ENCODE measurements around the gene APOL5.

The APOL5 gene

GRCh38 chr22:35743326-35743860 is 25.7 kb downstream of the APOL5 start:
- TF ChIP-seq, protein P1, sequence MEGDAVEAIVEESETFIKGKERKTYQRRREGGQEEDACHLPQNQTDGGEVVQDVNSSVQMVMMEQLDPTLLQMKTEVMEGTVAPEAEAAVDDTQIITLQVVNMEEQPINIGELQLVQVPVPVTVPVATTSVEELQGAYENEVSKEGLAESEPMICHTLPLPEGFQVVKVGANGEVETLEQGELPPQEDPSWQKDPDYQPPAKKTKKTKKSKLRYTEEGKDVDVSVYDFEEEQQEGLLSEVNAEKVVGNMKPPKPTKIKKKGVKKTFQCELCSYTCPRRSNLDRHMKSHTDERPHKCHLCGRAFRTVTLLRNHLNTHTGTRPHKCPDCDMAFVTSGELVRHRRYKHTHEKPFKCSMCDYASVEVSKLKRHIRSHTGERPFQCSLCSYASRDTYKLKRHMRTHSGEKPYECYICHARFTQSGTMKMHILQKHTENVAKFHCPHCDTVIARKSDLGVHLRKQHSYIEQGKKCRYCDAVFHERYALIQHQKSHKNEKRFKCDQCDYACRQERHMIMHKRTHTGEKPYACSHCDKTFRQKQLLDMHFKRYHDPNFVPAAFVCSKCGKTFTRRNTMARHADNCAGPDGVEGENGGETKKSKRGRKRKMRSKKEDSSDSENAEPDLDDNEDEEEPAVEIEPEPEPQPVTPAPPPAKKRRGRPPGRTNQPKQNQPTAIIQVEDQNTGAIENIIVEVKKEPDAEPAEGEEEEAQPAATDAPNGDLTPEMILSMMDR (IDR thresholded peaks at IDR 0.05; ENCODE audit: low read depth, low read length) = no peak
- DNase-seq (ENCODE audit: low read depth, low spot score) = no peak
- H3K4me3 ChIP-seq (ENCODE audit: low read depth, low read length) = no peak overlapping the region
- in situ Hi-C loops (cut with HindIII; ENCODE audit: low sequenced_read_pairs) = no loop called here

DNA sequence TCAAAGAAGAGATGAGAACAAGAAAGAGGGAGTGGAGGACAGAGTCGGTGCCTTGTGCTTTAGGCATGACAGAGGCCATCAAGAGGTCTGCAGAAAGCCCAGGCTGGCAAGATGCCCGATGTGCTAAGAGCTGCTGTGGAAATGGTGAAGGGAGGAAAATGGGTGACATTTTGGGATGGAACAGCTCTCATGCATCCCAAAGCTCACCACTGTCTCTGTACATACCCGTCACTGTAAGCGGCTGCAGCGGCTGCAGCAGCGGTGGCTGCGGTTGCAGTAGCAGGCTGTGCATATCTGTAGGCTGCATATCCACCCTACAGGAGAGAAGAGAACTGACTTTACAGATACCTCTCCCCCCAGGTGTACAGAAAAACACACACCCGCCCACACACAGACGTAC is 28.6 kb downstream of the APOL5 start:
- no peak for DNase-seq (ENCODE audit: low read depth, low spot score)
- in situ Hi-C loops (cut with HindIII; ENCODE audit: low sequenced_read_pairs) = no loop called here
- H3K4me3 ChIP-seq (ENCODE audit: low read depth, low read length) = no peak overlapping the region
- TF ChIP-seq, protein P1 (IDR thresholded peaks at IDR 0.05; ENCODE audit: low read depth, low read length) = no peak

- TF ChIP-seq, protein P1 (IDR thresholded peaks at IDR 0.05; ENCODE audit: low read depth, low read length) = no peak
- in situ Hi-C loops (cut with HindIII; ENCODE audit: low sequenced_read_pairs) = no loop called here
- no peak overlapping the region for H3K4me3 ChIP-seq (ENCODE audit: low read depth, low read length)
- DNase-seq (ENCODE audit: low read depth, low spot score) = no peak
Measured at GRCh38 chr22:35746946-35747703, 29.5 kb downstream of the APOL5 start.

DNA sequence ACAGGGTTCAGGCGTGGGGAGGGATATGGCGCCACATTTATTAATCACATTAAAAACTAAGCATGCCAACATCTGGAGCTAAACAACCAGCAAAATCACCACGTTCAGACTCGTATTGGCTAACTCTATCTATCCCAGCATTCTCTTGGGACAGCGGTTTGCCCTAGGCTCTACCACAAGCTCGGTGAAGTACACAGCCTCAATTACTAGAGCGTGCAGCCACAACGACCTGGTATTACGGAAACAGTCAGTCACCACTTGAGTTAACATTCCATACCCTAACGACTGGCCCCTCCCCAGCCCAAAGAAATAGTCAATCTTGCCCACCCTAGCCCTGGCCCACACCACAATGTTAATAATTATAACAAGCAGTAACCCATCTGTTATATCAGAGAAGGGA is 32.1 kb downstream of the APOL5 start:
- H3K4me3 ChIP-seq (ENCODE audit: low read depth, low read length) = no peak overlapping the region
- DNase-seq (ENCODE audit: low read depth, low spot score) = no peak
- in situ Hi-C loops (cut with HindIII; ENCODE audit: low sequenced_read_pairs) = no loop called here
- TF ChIP-seq, protein P1 (IDR thresholded peaks at IDR 0.05; ENCODE audit: low read depth, low read length) = no peak

- in situ Hi-C loops (cut with HindIII; ENCODE audit: low sequenced_read_pairs) = no loop called here
- TF ChIP-seq, protein P1 (IDR thresholded peaks at IDR 0.05; ENCODE audit: low read depth, low read length) = no peak
- no peak overlapping the region for H3K4me3 ChIP-seq (ENCODE audit: low read depth, low read length)
- DNase-seq (ENCODE audit: low read depth, low spot score) = no peak
Measured at GRCh38 chr22:35752006-35752862, 34.6 kb downstream of the APOL5 start.

DNA sequence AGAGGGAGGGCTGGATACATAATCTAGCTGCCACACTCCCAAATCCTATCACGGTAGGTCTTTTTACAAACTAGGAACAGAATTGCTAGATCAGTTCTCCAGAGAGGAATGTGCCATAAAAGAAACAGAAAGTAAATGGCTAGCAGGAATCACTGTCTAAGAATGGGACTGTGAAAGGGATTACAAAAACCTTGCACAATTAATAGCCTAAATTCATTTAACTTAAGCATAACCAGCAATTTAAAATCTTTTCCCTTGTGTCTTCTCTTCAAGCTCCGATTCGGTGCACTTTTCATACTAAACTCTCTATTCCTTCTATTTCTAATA is 35.2 kb downstream of the APOL5 start:
- H3K4me3 ChIP-seq (ENCODE audit: low read depth, low read length) = no peak overlapping the region
- DNase-seq (ENCODE audit: low read depth, low spot score) = no peak
- in situ Hi-C loops (cut with HindIII; ENCODE audit: low sequenced_read_pairs) = no loop called here
- TF ChIP-seq, protein P1 (IDR thresholded peaks at IDR 0.05; ENCODE audit: low read depth, low read length) = no peak
